DMS114 treated with DMSO at 0.1 percent for 48 hours (cell line): Measurements from ENCODE around the gene ERFL.

Experiments
- DNase-seq: peaks from one replicate; lab custom pipeline; 2025; ENCODE audit not compliant: unreplicated experiment; lab: John Stamatoyannopoulos, UW

The ERFL gene

DNA sequence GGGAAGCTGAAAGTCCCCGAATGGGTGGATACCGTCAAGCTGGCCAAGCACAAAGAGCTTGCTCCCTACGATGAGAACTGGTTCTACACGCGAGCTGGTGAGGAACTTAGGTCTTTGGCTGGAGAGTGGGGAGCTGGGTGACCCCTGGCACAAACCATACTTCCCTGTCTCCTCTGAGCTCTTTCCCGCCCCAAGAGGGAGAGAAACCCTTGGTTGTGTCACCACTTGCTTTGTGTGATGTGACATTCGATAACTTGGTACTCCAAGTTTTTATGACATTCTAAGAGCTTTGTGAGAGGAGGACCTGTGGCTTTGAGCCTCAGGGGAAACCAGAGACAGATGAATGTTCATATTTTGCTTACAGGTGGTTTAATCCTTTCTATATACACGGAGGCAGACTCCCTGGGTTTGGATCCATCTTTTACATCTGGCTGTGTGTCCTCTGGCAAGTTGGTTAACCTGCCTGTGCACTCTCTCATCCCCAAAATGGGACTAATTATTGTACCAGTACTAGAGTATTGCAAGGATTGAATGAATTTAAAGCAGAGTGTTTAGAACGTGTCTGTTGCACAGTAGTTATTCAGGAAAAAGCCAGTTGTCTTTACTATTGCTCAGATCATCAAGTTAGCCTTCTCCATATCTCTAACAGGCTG lies 67.0 kb downstream of the ERFL start:
- DNase-seq, result no peak

DNA sequence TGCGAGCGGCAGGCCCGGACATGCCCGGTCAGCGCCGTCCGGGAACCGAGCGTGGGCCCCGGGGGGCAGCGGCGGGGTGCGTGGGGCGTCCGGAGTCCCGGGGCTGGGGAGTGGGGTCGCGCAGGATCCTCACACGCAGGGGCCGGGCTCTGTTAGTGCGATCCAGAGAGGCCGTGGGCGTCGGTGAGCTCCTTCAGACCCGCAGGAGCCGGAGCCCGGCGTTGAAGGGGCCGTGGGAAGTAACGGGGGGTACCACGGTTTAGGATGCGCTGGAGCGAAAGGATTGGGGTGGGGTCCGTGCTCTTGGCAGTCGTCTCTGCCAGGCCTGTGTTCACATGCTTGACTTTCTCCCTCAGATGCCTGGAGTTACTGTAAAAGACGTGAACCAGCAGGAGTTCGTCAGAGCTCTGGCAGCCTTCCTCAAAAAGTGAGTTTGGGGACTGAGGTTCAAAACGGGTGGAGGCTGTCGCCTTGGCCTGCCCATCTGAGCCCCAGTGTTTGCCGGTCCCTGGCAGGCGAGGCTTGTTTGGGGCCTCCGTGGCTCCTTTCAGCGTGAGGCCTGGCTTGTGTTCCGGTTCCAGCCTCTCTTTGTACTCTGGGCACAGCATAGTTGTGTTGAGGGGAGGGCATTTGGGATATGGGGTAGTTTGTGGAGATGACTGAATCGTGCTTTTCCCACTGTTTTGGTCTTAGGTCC lies 67.7 kb downstream of the ERFL start:
- DNase-seq, result no peak

DNA sequence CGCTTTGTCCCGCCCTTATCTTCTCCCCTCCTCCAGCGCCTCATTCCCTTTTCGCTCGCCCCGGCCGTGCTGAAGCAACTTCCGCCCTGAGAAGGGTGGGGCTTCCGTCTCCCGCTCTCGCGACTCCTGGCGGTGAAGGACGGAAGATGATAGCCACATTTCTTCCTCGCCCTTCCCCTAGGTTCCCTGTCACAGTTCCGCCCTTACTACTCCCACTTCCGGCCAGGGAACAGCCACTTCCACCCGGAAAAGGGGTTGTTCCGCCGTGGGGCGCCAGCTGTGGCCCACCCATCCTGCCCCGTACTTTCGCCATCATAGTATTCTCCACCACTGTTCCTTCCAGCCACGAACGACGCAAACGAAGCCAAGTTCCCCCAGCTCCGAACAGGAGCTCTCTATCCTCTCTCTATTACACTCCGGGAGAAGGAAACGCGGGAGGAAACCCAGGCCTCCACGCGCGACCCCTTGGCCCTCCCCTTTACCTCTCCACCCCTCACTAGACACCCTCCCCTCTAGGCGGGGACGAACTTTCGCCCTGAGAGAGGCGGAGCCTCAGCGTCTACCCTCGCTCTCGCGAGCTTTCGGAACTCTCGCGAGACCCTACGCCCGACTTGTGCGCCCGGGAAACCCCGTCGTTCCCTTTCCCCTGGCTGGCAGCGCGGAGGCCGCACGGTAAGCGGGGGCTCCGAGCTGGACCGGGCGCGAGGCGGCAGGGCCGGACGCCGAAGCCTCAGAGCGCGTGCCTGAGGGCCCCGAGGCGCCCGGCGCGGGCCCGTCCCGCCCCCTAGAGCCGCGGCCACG lies 68.4 kb downstream of the ERFL start, which contains the start of gene RPS19:
Gene RPS19 (plus strand): TSS at position 638 of the 801 bp plus-strand sequence. CDS start 520 bp downstream, outside the sequence.
- DNase-seq, result peak; percentile 98

- no peak for DNase-seq
Measured at GRCh38 chr19:41859213-41859617, 69.0 kb downstream of the ERFL start.
